WTC11 (cell line): Measurements from ENCODE around the gene TMEM140.
"Not testable (repeated sequence)": the region's sequence is repeated elsewhere in the genome, so short reads cannot be mapped to it uniquely, and the experiment has no call there.

ENCODE experiments used
- FOXK1 ChIP-seq: sonication (generic); formaldehyde crosslinking; IDR thresholded peaks from 2 replicates; pipeline ENCODE4 v1.8.0; 2022; ENCODE audit warnings: mild to moderate bottlenecking, moderate library complexity, missing genetic modification reagents
- NR3C1 ChIP-seq: sonication (generic); formaldehyde crosslinking; conservative IDR thresholded peaks from 2 replicates; pipeline ENCODE4 v1.8.1; 2023; ENCODE audit warnings: low read depth, mild to moderate bottlenecking, missing genetic modification reagents
- TP53 ChIP-seq: sonication (generic); formaldehyde crosslinking; IDR thresholded peaks from 2 replicates; pipeline ENCODE4 v1.8.1; 2023; ENCODE audit warnings: mild to moderate bottlenecking, missing genetic modification reagents

GRCh38 chr7:135173916-135174315 lies 26.0 kb downstream of the TMEM140 start:
- not testable (repeated sequence) for TF ChIP-seq FOXK1; NR3C1 (CRISPR knock-in tag); TP53
